Osteoblast (primary cell): Measurements from ENCODE around the gene CRYBB1. TPM values are rescaled to one million over a fixed set of nuclear protein-coding genes. Genes with fewer than 3 reads are reported as not detected.

Experiments used
- DNase-seq: peaks from one replicate; pipeline ENCODE4 v3.0.0; 2011; ENCODE audit warnings: low spot score, mixed read lengths; ENCODE audit not compliant: insufficient read length; ENCODE audit errors: missing footprints
- H2AFZ ChIP-seq: 2 replicates; pipeline ENCODE4 v1.6.0; 2011; ENCODE audit warnings: mild to moderate bottlenecking, low read length
- H3K27ac ChIP-seq: 2 replicates; pipeline ENCODE4 v1.5.1; 2011; ENCODE audit warnings: mild to moderate bottlenecking, low read depth, low read length, moderate library complexity
- H3K27me3 ChIP-seq: 2 replicates; pipeline ENCODE4 v1.6.0; 2012; ENCODE audit warnings: mild to moderate bottlenecking, control low read depth, inconsistent platforms, low read length, moderate library complexity; ENCODE audit not compliant: insufficient read depth
- H3K36me3 ChIP-seq: 2 replicates; pipeline ENCODE4 v1.5.1; 2011; ENCODE audit warnings: mild to moderate bottlenecking, low read length, control low read depth, moderate library complexity; ENCODE audit not compliant: insufficient read depth
- H3K4me1 ChIP-seq: 2 replicates; pipeline ENCODE4 v1.5.1; 2011; ENCODE audit warnings: mild to moderate bottlenecking, low read length, control low read depth, moderate library complexity; ENCODE audit not compliant: insufficient read depth
- H3K4me2 ChIP-seq: 2 replicates; pipeline ENCODE4 v1.6.0; 2011; ENCODE audit warnings: mild to moderate bottlenecking, low read length; ENCODE audit not compliant: insufficient read depth
- H3K4me3 ChIP-seq: fragments of 200-600 bp; sonication (generic); 3 replicates; pipeline ENCODE4 v1.5.1; 2012; ENCODE audit warnings: mild to moderate bottlenecking, low read length, inconsistent platforms; ENCODE audit not compliant: insufficient read depth
- H3K79me2 ChIP-seq: 2 replicates; pipeline ENCODE4 v1.6.0; 2012; ENCODE audit warnings: mild to moderate bottlenecking, low read length, control low read depth, inconsistent platforms; ENCODE audit not compliant: insufficient read depth
- H3K9me3 ChIP-seq: 2 replicates; pipeline ENCODE4 v1.5.1; 2011; ENCODE audit warnings: low read depth, low read length, control low read depth
- H4K20me1 ChIP-seq: 2 replicates; pipeline ENCODE4 v1.6.0; 2012; ENCODE audit warnings: mild to moderate bottlenecking, low read length, control low read depth; ENCODE audit not compliant: insufficient read depth
- CTCF ChIP-seq: IDR thresholded peaks from 2 replicates; pipeline ENCODE4 v1.5.1; 2011; ENCODE audit warnings: mild to moderate bottlenecking, low read depth, low read length, moderate library complexity; ENCODE audit errors: extremely low read depth
- total RNA-seq: library from RNA; depleted of rRNA; stranded (reverse); fragments of >200 nt; gene quantifications from 2 replicates; pipeline ENCODE4 v1.2.3, GENCODE V29; 2012

Gene CRYBB1
- total RNA-seq, 1 donor = not detected

- H3K4me3 ChIP-seq = peak overlapping the region; percentile 37
- H3K9me3 ChIP-seq = no peaks in the 10 kb centered on the region
- H3K79me2 ChIP-seq = peaks cover 68% of the 10 kb centered on the region
- H2AFZ ChIP-seq = no peak overlapping the region
- no peaks in the 10 kb centered on the region for H4K20me1 ChIP-seq
- H3K4me2 ChIP-seq = peak overlapping the region; percentile 75
- H3K36me3 ChIP-seq = no peaks in the 10 kb centered on the region
- no peak for TF ChIP-seq CTCF
- H3K27ac ChIP-seq = peak overlapping the region; percentile 94
- DNase-seq = peak; percentile 90
- peaks cover 49% of the 10 kb centered on the region for H3K4me1 ChIP-seq
- H3K27me3 ChIP-seq = no peaks in the 10 kb centered on the region
Observed at GRCh38 chr22:26553056-26553752, 64.6 kb downstream of the CRYBB1 start.

- no peaks in the 10 kb centered on the region for H4K20me1 ChIP-seq
- H3K9me3 ChIP-seq = no peaks in the 10 kb centered on the region
- H3K27ac ChIP-seq = peak overlapping the region; percentile 94
- no peaks in the 10 kb centered on the region for H3K27me3 ChIP-seq
- H3K36me3 ChIP-seq = peaks cover 2% of the 10 kb centered on the region
- peaks cover 71% of the 10 kb centered on the region for H3K79me2 ChIP-seq
- H3K4me1 ChIP-seq = peaks cover 44% of the 10 kb centered on the region
- no peak overlapping the region for H2AFZ ChIP-seq
- TF ChIP-seq CTCF = no peak
- peak overlapping the region; percentile 75 for H3K4me2 ChIP-seq
- H3K4me3 ChIP-seq = no peak overlapping the region
- DNase-seq = peak; percentile 95
Observed at GRCh38 chr22:26552466-26552865, 65.4 kb downstream of the CRYBB1 start.

GRCh38 chr22:26551568-26551967, 66.3 kb downstream of the CRYBB1 start:
- Histone ChIP-seq H3K4me3 (no peak overlapping the region), H3K4me2 (peak overlapping the region; percentile 49), H3K9me3 (no peaks in the 10 kb centered on the region), H3K79me2 (peaks cover 71% of the 10 kb centered on the region), H3K27me3 (no peaks in the 10 kb centered on the region), H4K20me1 (peaks cover 4% of the 10 kb centered on the region), H2AFZ (no peak overlapping the region), H3K4me1 (peaks cover 44% of the 10 kb centered on the region), H3K36me3 (peaks cover 9% of the 10 kb centered on the region), H3K27ac (peak overlapping the region; percentile 94)
- TF ChIP-seq CTCF = no peak
- no peak for DNase-seq

- Histone ChIP-seq H3K4me2 (peak overlapping the region; percentile 49), H3K79me2 (peaks cover 71% of the 10 kb centered on the region), H2AFZ (no peak overlapping the region), H4K20me1 (peaks cover 6% of the 10 kb centered on the region), H3K9me3 (no peaks in the 10 kb centered on the region), H3K27me3 (no peaks in the 10 kb centered on the region), H3K4me3 (no peak overlapping the region), H3K36me3 (peaks cover 9% of the 10 kb centered on the region), H3K4me1 (peaks cover 44% of the 10 kb centered on the region), H3K27ac (peak overlapping the region; percentile 94)
- DNase-seq = peak; percentile 96
- TF ChIP-seq CTCF = no peak
Observed at GRCh38 chr22:26550498-26551033, 67.3 kb downstream of the CRYBB1 start.
